Measurements from ENCODE around the gene ADGRG1. TPM values are rescaled to one million over a fixed set of nuclear protein-coding genes. Genes with fewer than 3 reads are reported as not detected.

ADGRG1 gene
- total RNA-seq, 1 donor from 2014 or later, result 67.1 TPM

GRCh38 chr16:57683636-57684545 lies 55.5 kb downstream of the ADGRG1 start:
- TF ChIP-seq CTCF (IDR thresholded peaks at IDR 0.05; ENCODE audit: unreplicated experiment), result no peak
- Mint-ChIP-seq H3K27me3 (ENCODE audit: low read depth) (no peaks in the 10 kb centered on the region), H3K9me3 (no peaks in the 10 kb centered on the region), H3K4me1 (peaks cover 15% of the 10 kb centered on the region), H3K27ac (no peak overlapping the region), H3K36me3 (no peaks in the 10 kb centered on the region), H3K4me3 (no peak overlapping the region)
- DNase-seq (ENCODE audit: low spot score in 2 of 2, unreplicated experiment in 2 of 2), result no peak

- no peak overlapping the region for H3K27ac Mint-ChIP-seq
- H3K4me3 Mint-ChIP-seq, result no peak overlapping the region
- H3K4me1 Mint-ChIP-seq, result peaks cover 22% of the 10 kb centered on the region
- no peaks in the 10 kb centered on the region for H3K9me3 Mint-ChIP-seq
- DNase-seq (ENCODE audit: low spot score in 2 of 2, unreplicated experiment in 2 of 2), result no peak
- H3K36me3 Mint-ChIP-seq, result no peaks in the 10 kb centered on the region
- TF ChIP-seq CTCF (IDR thresholded peaks at IDR 0.05; ENCODE audit: unreplicated experiment), result no peak
- no peaks in the 10 kb centered on the region for H3K27me3 Mint-ChIP-seq (ENCODE audit: low read depth)
Measured at GRCh38 chr16:57684626-57685358, 56.4 kb downstream of the ADGRG1 start.

GRCh38 chr16:57685633-57686032 lies 57.2 kb downstream of the ADGRG1 start:
- Mint-ChIP-seq H3K27me3 (ENCODE audit: low read depth) (no peaks in the 10 kb centered on the region), H3K4me3 (no peak overlapping the region), H3K4me1 (peaks cover 21% of the 10 kb centered on the region), H3K9me3 (no peaks in the 10 kb centered on the region), H3K36me3 (no peaks in the 10 kb centered on the region), H3K27ac (no peak overlapping the region)
- no peak for TF ChIP-seq CTCF (IDR thresholded peaks at IDR 0.05; ENCODE audit: unreplicated experiment)
- DNase-seq (ENCODE audit: low spot score in 2 of 2, unreplicated experiment in 2 of 2), result no peak

- peaks cover 14% of the 10 kb centered on the region for H3K4me1 Mint-ChIP-seq
- no peaks in the 10 kb centered on the region for H3K9me3 Mint-ChIP-seq
- H3K4me3 Mint-ChIP-seq, result no peak overlapping the region
- H3K36me3 Mint-ChIP-seq, result no peaks in the 10 kb centered on the region
- TF ChIP-seq CTCF (IDR thresholded peaks at IDR 0.05; ENCODE audit: unreplicated experiment), result no peak
- no peaks in the 10 kb centered on the region for H3K27me3 Mint-ChIP-seq (ENCODE audit: low read depth)
- H3K27ac Mint-ChIP-seq, result no peak overlapping the region
- DNase-seq (ENCODE audit: low spot score in 2 of 2, unreplicated experiment in 2 of 2), result no peak
Measured at GRCh38 chr16:57686577-57686976, 58.1 kb downstream of the ADGRG1 start.

GRCh38 chr16:57687363-57687929 lies 59.0 kb downstream of the ADGRG1 start:
- H3K9me3 Mint-ChIP-seq, result no peaks in the 10 kb centered on the region
- no peak for TF ChIP-seq CTCF (IDR thresholded peaks at IDR 0.05; ENCODE audit: unreplicated experiment)
- H3K4me1 Mint-ChIP-seq, result peaks cover 9% of the 10 kb centered on the region
- H3K27me3 Mint-ChIP-seq (ENCODE audit: low read depth), result no peaks in the 10 kb centered on the region
- no peak overlapping the region for H3K4me3 Mint-ChIP-seq
- no peak for DNase-seq (ENCODE audit: low spot score in 2 of 2, unreplicated experiment in 2 of 2)
- H3K36me3 Mint-ChIP-seq, result no peaks in the 10 kb centered on the region
- no peak overlapping the region for H3K27ac Mint-ChIP-seq
